Left forelimb (tissue), 1 donor: ENCODE data around the gene MUSTN1.

ENCODE experiments used
- DNase-seq: peaks from one replicate; pipeline ENCODE4 v3.0.0-alpha.2; 2018; ENCODE audit warnings: low spot score

Gene MUSTN1

GRCh38 chr3:52835766-52836470 is 1.1 kb upstream of the MUSTN1 start:
- DNase-seq, result no peak

GRCh38 chr3:52833202-52833601 is 1.6 kb downstream of the MUSTN1 start:
- no peak for DNase-seq

GRCh38 chr3:52831500-52832301 is 3.1 kb downstream of the MUSTN1 start:
- no peak for DNase-seq

GRCh38 chr3:52830535-52831258 is 4.1 kb downstream of the MUSTN1 start, which contains the start of gene ITIH4:
ITIH4 (minus strand) TSS chr3:52830672; CDS start chr3:52830642, 30 bp downstream.
- DNase-seq, result no peak

- DNase-seq, result no peak
These were observed 4.8 kb downstream of the MUSTN1 start for GRCh38 chr3:52829906-52830463.

- DNase-seq, result no peak
These were observed 5.3 kb downstream of the MUSTN1 start for GRCh38 chr3:52829482-52829881.

GRCh38 chr3:52827866-52828376 is 6.9 kb downstream of the MUSTN1 start:
- no peak for DNase-seq

GRCh38 chr3:52827441-52827840 is 7.4 kb downstream of the MUSTN1 start:
- DNase-seq, result no peak

- no peak for DNase-seq
These were observed 10.8 kb downstream of the MUSTN1 start for GRCh38 chr3:52824037-52824436.

- DNase-seq, result no peak
These were observed 12.5 kb downstream of the MUSTN1 start for GRCh38 chr3:52822363-52822762.

GRCh38 chr3:52820736-52821135 is 14.1 kb downstream of the MUSTN1 start:
- no peak for DNase-seq

GRCh38 chr3:52819936-52820335 is 14.9 kb downstream of the MUSTN1 start:
- no peak for DNase-seq

- DNase-seq, result no peak
These were observed 17.0 kb downstream of the MUSTN1 start for GRCh38 chr3:52817860-52818259.

GRCh38 chr3:52817221-52817620 is 17.6 kb downstream of the MUSTN1 start:
- DNase-seq, result no peak

- no peak for DNase-seq
These were observed 18.2 kb downstream of the MUSTN1 start for GRCh38 chr3:52816654-52817053.

- no peak for DNase-seq
These were observed 18.6 kb downstream of the MUSTN1 start for GRCh38 chr3:52816199-52816598.

- DNase-seq, result no peak
These were observed 21.0 kb downstream of the MUSTN1 start for GRCh38 chr3:52813810-52814209.

- no peak for DNase-seq
These were observed 23.3 kb downstream of the MUSTN1 start for GRCh38 chr3:52811452-52812011.

- no peak for DNase-seq
These were observed 23.9 kb downstream of the MUSTN1 start for GRCh38 chr3:52810923-52811322.

GRCh38 chr3:52809662-52810377 is 25.0 kb downstream of the MUSTN1 start:
- no peak for DNase-seq

- no peak for DNase-seq
These were observed 25.7 kb downstream of the MUSTN1 start for GRCh38 chr3:52809149-52809548.
